HTERT RPE-1 (cell line): ENCODE results near the gene DUSP8.
"Not testable (repeated sequence)": the region's sequence is repeated elsewhere in the genome, so short reads cannot be mapped to it uniquely, and the experiment has no call there.

Experiments
- in situ Hi-C: fragments of 300-500 bp; cut with MboI; formaldehyde crosslinking; loops from 4 replicates; pipeline ENCODE4 v1.14.3; 2020; ENCODE audit warnings: low sequenced_read_pairs

The DUSP8 gene

DNA sequence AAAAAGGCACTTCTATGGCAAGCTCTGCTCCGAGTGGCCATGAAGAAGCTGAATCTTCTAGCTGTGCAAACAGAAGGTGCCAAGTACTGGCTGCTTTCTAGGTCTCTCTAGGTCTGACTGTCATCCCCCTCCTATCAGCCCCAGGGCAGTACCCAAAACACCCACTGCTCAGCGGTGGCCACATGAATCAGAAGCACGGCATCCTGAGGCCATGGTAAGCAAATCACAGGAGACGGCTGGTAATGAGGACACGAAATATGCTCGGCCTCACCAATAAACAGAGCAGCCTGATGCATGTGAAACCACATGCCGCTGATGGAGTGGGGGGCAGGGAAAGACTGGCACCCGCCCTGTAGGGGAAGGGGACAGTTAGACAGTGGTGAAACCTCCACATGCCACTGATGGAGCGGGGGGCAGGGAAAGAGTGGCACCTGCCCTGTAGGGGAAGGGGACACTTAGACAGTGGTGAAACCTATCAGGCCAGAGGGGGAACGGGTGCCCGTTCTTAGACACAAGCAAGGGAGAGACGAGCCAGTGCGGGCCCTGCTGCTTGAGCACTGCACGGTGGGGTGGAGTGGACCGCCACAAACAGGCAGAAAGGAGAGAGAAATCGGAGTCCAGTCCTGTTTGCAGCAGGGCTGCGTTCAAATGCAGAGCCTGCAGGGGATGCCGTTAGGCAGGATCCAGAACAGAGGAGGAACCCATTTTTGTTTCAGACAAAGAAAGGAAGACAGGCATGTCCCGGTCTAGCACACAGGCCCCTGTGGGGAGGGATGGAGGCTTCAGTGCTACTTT, 55.6 kb downstream of the DUSP8 start:
- in situ Hi-C loops: no loop called here

DNA sequence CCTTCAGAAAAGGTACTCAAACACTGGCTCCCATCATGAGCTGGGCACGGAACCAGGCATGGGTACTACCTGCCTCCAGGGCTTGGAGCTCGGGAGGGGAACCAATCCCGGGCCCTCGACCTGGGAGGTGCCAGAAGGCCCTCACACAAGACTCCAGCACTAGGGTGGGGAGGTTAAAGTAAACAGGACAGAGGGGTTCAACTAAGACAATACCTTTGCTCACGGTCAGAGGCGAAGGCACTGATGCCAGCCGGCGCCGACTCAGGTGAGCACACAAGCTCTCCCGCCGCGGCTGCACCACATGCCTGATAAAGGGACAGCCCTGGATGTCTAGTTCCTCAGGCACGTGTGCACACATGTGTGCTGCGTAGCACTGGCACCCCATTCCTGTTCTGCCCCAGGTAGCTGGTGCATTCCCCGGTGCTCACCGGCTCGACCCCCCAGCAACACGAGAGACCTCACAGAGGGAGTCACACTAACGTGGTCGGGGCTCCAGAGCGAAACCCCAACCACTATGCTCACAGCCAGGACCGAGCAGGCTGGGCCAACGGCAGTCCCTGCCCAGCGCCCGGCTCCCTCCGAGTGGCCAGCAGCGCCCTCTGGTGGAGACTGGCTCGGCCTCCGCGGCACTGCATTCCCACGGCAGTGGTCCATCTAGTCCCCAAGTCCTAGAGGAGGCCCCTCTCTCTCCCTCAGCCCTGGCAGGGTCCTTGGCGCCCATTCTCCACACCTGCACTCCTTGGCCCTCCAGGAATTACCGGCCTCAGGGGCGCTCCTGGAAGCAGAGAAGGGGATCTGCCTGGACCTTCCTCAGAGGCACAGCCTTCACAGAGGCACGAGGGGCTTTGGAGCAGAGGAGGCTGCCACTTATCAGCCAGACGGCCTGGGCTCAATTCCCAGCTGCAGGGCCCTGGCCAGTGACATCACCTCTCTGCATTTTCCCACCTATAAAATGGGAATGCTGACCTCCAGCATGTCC, 56.7 kb downstream of the DUSP8 start:
- in situ Hi-C loops: no loop called here

DNA sequence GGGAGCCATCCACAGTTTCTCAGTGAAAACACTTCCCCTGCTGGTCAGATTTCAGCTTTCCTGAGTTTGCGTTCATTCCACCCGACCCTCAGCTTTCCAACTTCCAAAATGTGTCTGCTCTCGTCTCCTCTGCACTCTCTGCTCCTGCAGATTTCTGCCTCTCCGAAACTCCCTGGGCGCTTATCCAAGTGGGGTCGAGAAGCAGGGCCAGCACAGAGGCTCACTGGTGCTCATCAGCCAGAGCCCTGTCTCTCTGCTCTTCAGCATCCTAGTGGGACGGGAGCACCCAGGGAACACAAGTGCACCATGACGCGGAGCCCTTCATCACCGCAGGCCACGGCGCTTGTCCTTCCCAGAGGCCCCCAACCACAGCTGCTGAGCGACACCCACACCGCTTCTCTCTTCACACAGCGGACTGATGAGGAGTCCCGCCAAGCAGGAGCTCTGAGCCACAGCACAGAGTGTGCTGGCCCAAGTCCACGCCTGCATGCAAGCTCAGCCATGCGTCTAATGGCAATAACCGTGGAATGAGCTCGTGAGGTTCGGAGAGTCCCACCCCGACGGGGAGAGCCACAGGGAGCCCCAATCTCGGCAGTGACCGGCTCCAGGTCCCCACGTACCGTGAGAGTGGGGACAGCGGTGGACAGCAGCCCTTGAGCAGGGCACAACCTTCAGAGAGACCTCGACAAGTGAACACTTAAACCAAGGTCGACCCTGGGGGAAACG, 57.6 kb downstream of the DUSP8 start:
- in situ Hi-C loops: no loop called here

DNA sequence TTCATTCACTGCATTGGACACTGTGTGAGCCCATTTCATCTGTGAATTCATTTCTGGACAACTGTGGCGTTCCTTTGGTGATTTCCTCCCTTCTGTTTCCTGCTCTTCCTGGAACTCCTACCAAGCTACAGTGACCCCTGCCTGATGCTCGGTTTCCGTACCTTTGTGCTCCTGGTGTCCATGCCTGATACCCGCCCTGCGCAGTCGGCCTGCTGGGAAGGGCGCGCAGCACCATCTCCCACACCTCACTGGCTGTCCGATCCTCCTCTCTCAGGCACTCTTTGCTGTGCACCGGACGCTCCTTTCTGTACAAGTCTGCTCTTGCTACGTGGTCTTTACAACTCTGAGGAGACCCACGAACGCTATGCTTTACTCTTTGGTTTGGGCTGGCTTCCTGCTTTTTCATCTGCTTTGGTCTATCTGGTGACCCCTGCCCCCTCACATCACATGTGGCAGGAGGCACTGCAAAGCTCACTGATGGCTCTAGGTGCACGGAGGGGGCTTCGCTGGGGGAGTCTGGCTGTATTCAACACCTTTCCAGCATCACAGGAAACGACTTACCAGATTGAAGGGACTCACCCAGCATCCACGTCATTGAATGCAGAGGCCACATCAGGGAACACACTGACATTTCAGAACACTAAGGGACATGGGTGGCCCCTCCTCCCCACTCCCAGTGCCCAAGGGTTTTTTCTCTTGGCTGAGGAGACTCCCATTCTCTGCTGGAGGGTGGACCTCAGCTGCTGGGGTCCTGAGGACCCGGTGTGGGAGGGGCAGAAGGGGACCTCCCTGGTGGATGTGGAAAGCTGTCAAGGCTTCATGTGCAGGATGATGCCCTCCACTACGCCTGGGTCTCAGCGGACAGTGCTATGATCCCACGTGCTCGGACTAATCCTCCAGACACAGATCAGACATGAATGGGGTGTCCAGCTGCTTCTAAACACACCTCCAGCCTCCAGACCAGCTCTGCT, 58.5 kb downstream of the DUSP8 start:
- in situ Hi-C loops: no loop called here

DNA sequence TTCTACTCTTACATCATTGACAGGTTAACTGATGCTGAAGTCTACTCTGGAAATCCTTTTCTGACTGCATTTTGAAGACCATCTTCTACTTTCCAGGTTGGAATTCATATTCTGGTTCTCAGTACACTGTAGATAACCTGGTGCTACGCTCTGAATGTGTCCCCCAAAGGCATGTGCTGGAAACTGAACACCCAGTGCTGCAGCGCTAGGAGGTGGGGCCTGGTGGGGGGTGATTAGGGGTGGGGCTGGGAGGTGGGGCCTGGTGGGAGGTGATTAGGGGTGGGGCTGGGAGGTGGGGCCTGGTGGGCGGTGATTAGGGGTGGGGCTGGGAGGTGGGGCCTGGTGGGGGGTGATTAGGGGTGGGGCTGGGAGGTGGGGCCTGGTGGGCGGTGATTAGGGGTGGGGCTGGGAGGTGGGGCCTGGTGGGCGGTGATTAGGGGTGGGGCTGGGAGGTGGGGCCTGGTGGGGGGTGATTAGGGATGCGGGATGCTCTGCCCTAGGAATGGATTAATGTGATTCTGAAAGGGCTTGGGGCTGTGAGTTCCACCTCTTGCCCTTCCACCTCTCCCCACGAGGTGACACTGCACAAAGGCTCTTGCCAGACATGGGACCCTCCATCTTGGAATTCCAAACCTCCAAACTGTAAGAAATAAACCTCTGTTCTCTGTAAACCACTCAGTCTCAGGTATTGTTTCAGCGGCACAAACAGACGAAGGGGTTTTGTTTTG, 59.4 kb downstream of the DUSP8 start:
- in situ Hi-C loops: not testable (repeated sequence)

DNA sequence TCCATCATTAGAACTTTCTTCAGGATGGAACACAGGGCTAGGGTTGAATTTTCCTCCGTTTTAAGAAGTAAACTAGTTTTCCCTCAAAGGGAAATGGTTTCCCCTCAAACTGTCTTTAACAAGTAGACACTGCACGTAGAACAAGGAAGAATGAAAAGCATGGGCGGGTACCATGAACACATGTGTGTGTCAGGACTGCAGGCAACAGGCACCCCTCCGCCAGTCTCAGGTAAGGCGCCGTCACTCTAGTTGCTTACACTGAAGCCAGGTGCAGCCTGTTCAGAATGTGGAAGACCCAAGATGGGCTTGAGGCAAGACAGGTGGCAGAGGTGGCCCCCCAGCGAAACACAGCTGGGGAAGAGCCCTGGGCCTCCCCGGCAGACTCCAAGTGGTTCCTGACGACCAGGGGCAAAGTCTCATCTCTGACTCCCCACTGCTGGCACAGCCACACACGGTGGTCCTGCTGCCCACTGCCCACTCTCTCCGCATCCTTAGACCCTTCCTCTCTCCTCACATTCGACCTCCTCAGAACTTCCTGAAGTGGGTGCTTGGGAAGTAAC, 60.1 kb downstream of the DUSP8 start:
- in situ Hi-C loops: no loop called here

DNA sequence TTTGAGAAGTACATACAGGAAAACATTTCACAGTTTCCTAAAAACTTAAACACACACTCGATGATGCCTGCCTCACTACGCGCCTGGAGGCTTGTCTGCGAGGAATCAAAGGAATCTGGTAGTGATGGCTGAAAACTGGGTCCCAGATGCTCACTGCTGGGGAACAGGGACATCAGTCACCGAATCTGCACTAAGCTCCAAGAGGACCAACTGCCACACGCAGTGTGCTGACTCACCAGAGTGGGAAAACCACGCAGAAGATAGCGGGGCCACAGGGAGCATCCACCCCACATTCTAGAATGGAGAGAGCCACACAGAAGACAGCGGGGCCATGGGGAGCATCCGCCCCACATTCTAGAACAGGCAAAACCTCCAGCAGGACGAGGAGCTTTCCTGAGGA, 61.1 kb downstream of the DUSP8 start:
- in situ Hi-C loops: no loop called here

DNA sequence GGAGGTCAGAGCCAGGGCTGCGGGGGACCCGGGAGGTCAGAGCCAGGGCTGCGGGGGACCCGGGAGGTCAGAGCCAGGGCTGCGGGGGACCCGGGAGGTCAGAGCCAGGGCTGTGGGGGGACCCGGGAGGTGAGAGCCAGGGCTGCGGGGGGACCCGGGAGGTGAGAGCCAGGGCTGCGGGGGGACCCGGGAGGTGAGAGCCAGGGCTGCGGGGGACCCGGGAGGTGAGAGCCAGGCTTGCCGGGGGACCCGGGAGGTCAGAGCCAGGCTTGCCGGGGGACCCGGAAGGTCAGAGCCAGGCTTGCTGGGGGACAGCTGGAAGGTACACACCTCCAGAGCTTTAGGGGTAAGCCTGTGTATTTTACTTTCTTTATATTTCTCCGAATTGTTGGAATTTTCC, 61.7 kb downstream of the DUSP8 start:
- in situ Hi-C loops: not testable (repeated sequence)

DNA sequence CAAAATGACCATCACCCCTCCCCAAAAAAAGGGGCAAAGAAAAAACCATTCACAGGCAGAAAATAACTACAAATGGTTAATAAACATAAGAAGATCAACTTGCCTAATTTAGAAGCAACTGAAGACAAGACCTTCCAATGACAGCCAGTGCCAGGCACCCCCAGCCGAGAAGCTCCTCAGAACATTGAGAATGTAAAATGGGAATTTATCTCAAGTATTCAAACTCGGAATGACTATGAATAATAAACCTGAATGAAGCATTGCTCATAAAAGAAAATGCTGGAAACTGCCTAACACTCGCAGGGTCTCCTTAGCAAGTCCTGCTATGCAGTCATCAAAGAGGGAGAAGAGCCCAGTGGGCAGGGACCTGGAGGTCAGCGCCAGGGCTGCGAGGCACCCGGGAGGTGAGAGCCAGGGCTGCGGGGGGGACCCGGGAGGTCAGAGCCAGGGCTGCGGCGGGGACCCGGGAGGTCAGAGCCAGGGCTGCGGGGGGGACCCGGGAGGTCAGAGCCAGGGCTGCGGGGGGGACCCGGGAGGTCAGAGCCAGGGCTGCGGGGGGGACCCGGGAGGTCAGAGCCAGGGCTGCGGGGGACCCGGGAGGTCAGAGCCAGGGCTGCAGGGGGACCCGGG, 62.3 kb downstream of the DUSP8 start:
- in situ Hi-C loops: no loop called here

DNA sequence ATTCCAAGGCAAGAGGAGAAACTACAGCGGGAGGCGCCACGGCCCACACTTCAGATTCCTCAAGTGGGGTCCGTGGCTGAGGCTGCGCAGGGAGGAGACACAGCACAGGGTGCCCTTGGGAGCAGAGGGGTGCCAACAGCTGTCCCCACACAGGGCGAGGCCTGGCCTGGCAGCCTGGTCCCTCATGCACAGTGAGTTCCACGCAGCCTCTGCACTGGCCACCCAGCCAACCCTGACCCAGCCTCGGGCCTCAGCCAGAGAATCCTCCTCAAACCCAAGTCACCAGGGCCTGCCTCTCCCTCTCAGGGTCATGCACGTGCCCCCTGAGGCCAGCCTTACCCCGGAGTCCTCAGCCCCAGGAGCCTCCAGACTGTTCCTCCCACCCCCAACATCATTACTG, 63.1 kb downstream of the DUSP8 start:
- in situ Hi-C loops: no loop called here

DNA sequence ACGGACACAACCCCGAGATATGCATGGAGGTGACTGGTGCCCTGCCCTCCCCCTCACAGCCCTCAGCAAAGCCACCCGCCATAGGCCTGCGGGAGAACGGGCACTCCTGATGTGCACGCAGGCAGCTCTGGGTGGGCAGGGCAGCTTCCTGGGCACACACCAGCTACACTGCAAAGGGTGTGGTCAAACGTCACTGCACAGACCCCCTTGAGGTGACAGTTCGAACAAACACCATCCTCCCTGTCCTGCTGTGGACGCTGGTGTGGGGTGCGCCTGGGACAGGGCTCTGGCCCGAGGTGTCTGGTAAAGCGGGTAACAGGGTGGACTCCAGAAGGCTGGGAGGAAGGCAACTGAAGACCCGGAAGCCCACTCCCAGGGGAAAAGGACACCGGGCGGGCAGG, 63.6 kb downstream of the DUSP8 start:
- in situ Hi-C loops: no loop called here

DNA sequence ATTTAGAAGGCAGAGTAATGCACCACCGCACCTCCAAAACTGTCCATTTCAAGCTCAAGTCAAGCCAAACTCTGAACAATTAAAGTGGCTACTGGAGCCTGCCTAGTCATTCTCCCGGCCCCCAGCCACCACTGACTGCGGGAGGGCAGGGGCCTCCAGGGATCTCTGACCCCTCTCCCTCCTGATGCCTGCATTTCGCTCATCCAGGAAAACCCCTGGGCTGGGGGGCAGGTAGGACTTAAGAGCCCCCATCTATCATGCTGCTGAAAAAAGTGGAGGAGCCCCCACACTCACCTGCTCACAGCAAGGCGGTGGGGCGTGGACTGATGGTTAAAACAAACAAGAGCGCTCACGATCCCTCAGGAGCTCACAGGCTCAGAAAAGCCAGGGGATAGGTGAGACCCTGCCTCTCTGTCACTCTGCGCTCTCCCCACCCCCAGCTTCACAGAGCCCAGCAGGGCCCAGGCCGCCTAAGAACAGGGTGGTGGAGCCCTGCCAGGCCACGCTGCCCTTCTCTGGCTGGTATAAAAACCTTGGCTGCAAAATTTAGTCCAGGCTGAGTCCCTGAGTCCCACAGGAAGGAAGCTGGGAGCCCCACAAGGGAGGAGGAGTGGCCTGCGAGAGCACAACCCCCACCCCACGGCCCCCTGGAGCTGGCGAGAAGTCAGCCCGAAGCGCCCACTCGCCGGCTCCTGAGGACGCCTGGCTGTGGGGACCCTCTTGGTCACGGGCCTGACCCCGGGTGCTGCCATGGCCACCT, 64.5 kb downstream of the DUSP8 start:
- in situ Hi-C loops: no loop called here

DNA sequence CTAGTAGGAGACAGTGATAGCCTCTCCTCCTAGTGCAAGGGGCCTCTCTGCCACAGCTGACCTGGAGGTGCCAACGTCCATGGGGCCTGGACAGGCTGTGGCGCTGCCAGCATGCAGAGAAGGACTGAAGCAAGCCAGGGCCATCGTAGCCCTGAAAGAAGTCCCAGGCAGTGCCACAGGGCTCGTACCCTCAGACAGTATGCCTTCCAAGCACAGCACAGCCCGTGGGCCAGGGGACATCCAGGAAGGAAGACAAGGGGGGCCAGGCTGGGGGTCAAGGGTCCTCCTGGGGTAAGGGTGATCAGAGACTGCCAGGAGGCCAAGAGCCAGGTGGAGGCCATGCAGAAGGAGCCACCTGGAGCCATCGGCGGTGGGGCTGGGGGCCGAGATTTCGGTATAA, 65.1 kb downstream of the DUSP8 start:
- in situ Hi-C loops: no loop called here

DNA sequence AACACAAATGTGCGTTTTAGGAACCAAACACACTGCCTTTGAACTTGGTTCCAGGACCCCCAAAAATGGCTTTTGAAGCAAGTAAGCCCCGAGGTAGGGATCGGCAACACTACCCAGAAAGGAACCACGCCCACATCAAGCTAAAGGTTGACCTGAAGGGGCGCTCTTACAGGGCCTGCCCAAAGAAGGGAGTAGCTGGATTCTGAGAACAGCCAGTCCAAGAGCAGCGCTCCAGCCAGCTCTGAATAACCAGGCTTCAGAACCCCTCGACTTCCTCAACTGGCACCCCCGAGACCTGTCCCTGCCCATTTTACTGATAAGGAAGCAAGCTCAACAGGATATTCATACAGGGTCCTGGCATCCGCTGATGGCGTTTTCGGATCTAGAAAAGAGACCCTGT, 66.6 kb downstream of the DUSP8 start:
- in situ Hi-C loops: no loop called here

DNA sequence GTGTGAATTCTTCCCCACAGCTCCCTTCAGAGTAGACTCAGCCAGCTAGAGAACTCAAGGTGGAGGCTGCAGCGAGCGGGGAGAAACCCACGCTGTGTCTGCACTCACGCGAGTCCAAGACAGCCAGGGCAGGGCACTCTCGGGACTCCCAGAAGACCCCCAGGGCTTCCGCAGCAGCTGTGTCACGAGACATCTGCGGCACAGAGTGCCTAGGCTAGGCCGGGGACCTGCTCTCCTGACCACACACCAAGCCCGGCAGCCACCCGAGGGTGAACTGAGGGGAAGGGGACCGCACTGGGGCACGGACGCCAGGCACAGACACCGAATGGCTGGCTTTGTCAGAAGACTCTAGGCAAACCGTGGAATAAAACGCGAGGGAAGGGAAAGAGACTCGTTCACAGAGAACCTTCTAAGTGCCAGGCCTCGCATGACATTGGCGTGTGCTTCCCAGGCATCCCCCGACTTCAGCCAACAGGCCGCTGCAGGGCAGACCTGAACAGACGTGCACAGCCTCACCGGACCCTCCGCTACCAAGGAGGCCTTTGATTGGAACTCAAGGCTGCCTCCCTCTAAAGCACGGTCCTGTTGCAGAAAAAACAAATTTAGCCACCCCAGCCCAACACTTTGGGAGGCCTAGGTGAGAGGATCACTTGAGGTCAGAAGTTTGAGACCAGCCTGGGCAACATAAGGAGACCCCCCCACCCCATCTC, 67.3 kb downstream of the DUSP8 start:
- in situ Hi-C loops: no loop called here

DNA sequence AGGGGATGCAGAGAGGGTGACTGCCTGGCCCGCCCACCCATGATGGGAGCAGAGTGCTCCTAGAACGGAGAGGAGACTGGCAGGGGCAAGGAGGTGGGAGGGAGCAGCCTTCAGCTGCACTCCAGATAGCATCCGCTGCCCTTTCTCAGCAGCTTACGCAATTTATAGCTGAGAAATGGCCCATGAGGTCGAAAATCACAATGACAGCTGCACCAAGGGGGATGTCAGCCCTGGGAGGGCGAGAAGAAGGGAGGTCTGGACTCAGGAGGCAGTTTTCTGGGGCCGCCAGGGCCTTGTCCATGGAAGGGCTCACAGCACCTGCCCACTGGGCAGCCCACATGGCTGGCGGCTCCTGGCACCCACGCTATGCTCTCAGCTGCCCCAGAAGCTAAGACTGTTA, 67.9 kb downstream of the DUSP8 start:
- in situ Hi-C loops: no loop called here
